WTC11 (cell line): ENCODE measurements around the gene MID1IP1. TPM values are rescaled to one million over a fixed set of nuclear protein-coding genes. Genes with fewer than 3 reads are reported as not detected.

Experiments
- ATAC-seq: fragments of 200-7000 bp; cut with Tn5 transposase; 2 replicates; pipeline ENCODE4 v1.10.0; 2021; ENCODE audit warnings: mild to moderate bottlenecking, moderate library complexity
- CTCF ChIA-PET: fragments of 300-600 bp; sonication (Branson Sonifier 250); formaldehyde crosslinking; loops from one replicate; lab custom pipeline; 2021; ENCODE audit warnings: antibody characterized with exemption; lab: Charles Lee
- POLR2A ChIA-PET: fragments of 350-600 bp; sonication (Branson Sonifier 250); formaldehyde crosslinking; loops from one replicate; lab custom pipeline; 2021; ENCODE audit warnings: antibody characterized with exemption; lab: Charles Lee
- DNase-seq: peaks from one replicate; pipeline ENCODE4 v3.0.0; 2021; ENCODE audit warnings: low spot score
- H3K27ac Mint-ChIP-seq: 2 replicates; pipeline ENCODE4 v1.8.0; 2021; ENCODE audit warnings: mixed read lengths
- H3K27me3 Mint-ChIP-seq: 2 replicates; pipeline ENCODE4 v1.8.0; 2021; ENCODE audit warnings: low read depth, mild to moderate bottlenecking, moderate library complexity, mixed read lengths
- H3K36me3 Mint-ChIP-seq: 2 replicates; pipeline ENCODE4 v1.8.0; 2021; ENCODE audit warnings: mixed read lengths
- H3K4me1 Mint-ChIP-seq: 2 replicates; pipeline ENCODE4 v1.8.0; 2022; ENCODE audit warnings: mixed read lengths
- H3K4me3 Mint-ChIP-seq: 2 replicates; pipeline ENCODE4 v1.8.0; 2021; ENCODE audit warnings: mild to moderate bottlenecking, moderate library complexity, mixed read lengths
- H3K9me3 Mint-ChIP-seq: 2 replicates; pipeline ENCODE4 v1.8.0; 2021; ENCODE audit warnings: mixed read lengths
- JUN ChIP-seq: sonication (generic); formaldehyde crosslinking; IDR thresholded peaks from 2 replicates; pipeline ENCODE4 v1.8.0; 2023; ENCODE audit warnings: mild to moderate bottlenecking, missing genetic modification reagents
- KAT7 ChIP-seq: sonication (generic); formaldehyde crosslinking; IDR thresholded peaks from 2 replicates; pipeline ENCODE4 v1.8.1; 2023; ENCODE audit warnings: missing genetic modification reagents, mild to moderate bottlenecking, borderline replicate concordance
- NFE2L1 ChIP-seq: sonication (generic); formaldehyde crosslinking; IDR thresholded peaks from 2 replicates; pipeline ENCODE4 v1.8.1; 2023; ENCODE audit warnings: missing genetic modification reagents
- NFYB ChIP-seq: sonication (generic); formaldehyde crosslinking; conservative IDR thresholded peaks from 2 replicates; pipeline ENCODE4 v1.8.0; 2022; ENCODE audit warnings: low read depth, missing genetic modification reagents
- SOX15 ChIP-seq: fragments of 250-450 bp; sonication (Bioruptor Pico); IDR thresholded peaks from 2 replicates; pipeline ENCODE4 v1.9.0; 2021; ENCODE audit warnings: mild to moderate bottlenecking
- SP1 ChIP-seq: sonication (generic); formaldehyde crosslinking; conservative IDR thresholded peaks from 2 replicates; pipeline ENCODE4 v1.8.1; 2022; ENCODE audit warnings: missing genetic modification reagents
- TEAD4 ChIP-seq: sonication (generic); formaldehyde crosslinking; IDR thresholded peaks from 2 replicates; pipeline ENCODE4 v1.8.0; 2022; ENCODE audit warnings: mild to moderate bottlenecking, missing genetic modification reagents
- total RNA-seq: library from RNA; stranded (reverse); gene quantifications from 3 replicates; pipeline ENCODE4 v1.2.3, GENCODE V29; 2021
- TF ChIP-seq, protein P1 (sequence below): sonication (generic); formaldehyde crosslinking; IDR thresholded peaks from 2 replicates; pipeline ENCODE4 v1.8.0; 2023; ENCODE audit warnings: missing genetic modification reagents, mild to moderate bottlenecking, borderline replicate concordance
- TF ChIP-seq, protein P2 (sequence below): fragments of 250-450 bp; sonication (Bioruptor Pico); IDR thresholded peaks from 2 replicates; pipeline ENCODE4 v1.9.0; 2021; ENCODE audit warnings: mild to moderate bottlenecking
- TF ChIP-seq, protein P3 (sequence below): sonication (generic); formaldehyde crosslinking; IDR thresholded peaks from 2 replicates; pipeline ENCODE4 v1.8.1; 2023; ENCODE audit warnings: mild to moderate bottlenecking, moderate library complexity, missing genetic modification reagents
- TF ChIP-seq, protein P4 (sequence below): sonication (generic); formaldehyde crosslinking; IDR thresholded peaks from 2 replicates; pipeline ENCODE4 v1.8.1; 2022; ENCODE audit warnings: mild to moderate bottlenecking, moderate library complexity, missing genetic modification reagents
- TF ChIP-seq, protein P5 (sequence below): sonication (generic); formaldehyde crosslinking; IDR thresholded peaks from 2 replicates; pipeline ENCODE4 v1.8.0; 2022; ENCODE audit warnings: mild to moderate bottlenecking, missing genetic modification reagents

Gene MID1IP1
- total RNA-seq, 1 experiment from 2014 or later: 118 TPM

DNA sequence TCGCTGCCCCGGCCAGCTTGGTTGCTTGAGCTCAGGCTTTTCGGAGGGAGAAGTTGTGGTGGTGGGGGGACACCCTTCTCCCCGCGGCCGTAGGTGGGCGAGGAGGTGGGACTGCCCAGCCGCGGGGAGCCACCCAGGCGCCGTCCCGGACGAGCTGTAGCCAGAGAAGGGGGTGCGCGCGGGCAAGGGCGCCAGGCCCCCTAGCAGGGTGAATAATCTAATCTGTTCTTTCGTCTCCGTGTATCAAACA is 3.1 kb downstream of the MID1IP1 start:
- Mint-ChIP-seq H3K27me3 (no peaks in the 10 kb centered on the region), H3K4me3 (peak overlapping the region; percentile 98), H3K9me3 (no peaks in the 10 kb centered on the region), H3K4me1 (peaks cover 31% of the 10 kb centered on the region), H3K27ac (peak overlapping the region; percentile 98), H3K36me3 (peaks cover 33% of the 10 kb centered on the region)
- ATAC-seq (no peak), DNase-seq (no peak)
- TF ChIP-seq, protein P1, sequence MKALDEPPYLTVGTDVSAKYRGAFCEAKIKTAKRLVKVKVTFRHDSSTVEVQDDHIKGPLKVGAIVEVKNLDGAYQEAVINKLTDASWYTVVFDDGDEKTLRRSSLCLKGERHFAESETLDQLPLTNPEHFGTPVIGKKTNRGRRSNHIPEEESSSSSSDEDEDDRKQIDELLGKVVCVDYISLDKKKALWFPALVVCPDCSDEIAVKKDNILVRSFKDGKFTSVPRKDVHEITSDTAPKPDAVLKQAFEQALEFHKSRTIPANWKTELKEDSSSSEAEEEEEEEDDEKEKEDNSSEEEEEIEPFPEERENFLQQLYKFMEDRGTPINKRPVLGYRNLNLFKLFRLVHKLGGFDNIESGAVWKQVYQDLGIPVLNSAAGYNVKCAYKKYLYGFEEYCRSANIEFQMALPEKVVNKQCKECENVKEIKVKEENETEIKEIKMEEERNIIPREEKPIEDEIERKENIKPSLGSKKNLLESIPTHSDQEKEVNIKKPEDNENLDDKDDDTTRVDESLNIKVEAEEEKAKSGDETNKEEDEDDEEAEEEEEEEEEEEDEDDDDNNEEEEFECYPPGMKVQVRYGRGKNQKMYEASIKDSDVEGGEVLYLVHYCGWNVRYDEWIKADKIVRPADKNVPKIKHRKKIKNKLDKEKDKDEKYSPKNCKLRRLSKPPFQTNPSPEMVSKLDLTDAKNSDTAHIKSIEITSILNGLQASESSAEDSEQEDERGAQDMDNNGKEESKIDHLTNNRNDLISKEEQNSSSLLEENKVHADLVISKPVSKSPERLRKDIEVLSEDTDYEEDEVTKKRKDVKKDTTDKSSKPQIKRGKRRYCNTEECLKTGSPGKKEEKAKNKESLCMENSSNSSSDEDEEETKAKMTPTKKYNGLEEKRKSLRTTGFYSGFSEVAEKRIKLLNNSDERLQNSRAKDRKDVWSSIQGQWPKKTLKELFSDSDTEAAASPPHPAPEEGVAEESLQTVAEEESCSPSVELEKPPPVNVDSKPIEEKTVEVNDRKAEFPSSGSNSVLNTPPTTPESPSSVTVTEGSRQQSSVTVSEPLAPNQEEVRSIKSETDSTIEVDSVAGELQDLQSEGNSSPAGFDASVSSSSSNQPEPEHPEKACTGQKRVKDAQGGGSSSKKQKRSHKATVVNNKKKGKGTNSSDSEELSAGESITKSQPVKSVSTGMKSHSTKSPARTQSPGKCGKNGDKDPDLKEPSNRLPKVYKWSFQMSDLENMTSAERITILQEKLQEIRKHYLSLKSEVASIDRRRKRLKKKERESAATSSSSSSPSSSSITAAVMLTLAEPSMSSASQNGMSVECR (CRISPR knock-in tag): no peak
- TF ChIP-seq SP1: no peak
- TF ChIP-seq, protein P2, sequence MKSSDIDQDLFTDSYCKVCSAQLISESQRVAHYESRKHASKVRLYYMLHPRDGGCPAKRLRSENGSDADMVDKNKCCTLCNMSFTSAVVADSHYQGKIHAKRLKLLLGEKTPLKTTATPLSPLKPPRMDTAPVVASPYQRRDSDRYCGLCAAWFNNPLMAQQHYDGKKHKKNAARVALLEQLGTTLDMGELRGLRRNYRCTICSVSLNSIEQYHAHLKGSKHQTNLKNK (CRISPR knock-in tag): 0 out of 2 replicates have a peak, but pooled peaks have one; percentile 21
- TF ChIP-seq KAT7 (CRISPR knock-in tag): peak; percentile 47; the same call in 1 of the 2 replicates
- TF ChIP-seq, protein P3, sequence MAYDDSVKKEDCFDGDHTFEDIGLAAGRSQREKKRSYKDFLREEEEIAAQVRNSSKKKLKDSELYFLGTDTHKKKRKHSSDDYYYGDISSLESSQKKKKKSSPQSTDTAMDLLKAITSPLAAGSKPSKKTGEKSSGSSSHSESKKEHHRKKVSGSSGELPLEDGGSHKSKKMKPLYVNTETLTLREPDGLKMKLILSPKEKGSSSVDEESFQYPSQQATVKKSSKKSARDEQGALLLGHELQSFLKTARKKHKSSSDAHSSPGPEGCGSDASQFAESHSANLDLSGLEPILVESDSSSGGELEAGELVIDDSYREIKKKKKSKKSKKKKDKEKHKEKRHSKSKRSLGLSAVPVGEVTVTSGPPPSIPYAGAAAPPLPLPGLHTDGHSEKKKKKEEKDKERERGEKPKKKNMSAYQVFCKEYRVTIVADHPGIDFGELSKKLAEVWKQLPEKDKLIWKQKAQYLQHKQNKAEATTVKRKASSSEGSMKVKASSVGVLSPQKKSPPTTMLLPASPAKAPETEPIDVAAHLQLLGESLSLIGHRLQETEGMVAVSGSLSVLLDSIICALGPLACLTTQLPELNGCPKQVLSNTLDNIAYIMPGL (CRISPR knock-in tag): no peak
- no peak for TF ChIP-seq TEAD4 (CRISPR knock-in tag)
- TF ChIP-seq, protein P4, sequence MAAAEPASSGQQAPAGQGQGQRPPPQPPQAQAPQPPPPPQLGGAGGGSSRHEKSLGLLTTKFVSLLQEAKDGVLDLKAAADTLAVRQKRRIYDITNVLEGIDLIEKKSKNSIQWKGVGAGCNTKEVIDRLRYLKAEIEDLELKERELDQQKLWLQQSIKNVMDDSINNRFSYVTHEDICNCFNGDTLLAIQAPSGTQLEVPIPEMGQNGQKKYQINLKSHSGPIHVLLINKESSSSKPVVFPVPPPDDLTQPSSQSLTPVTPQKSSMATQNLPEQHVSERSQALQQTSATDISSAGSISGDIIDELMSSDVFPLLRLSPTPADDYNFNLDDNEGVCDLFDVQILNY (CRISPR knock-in tag): no peak; the same call in 1 of the 2 replicates
- TF ChIP-seq JUN (CRISPR knock-in tag): no peak
- TF ChIP-seq NFYB: 0 out of 2 replicates have a peak, but pooled peaks have one; percentile 5
- no peak for TF ChIP-seq SOX15 (CRISPR knock-in tag)
- CTCF ChIA-PET: interaction anchor here (1.5 kb wide), 1 partner anchor 261 kb away, joined by 4 read pairs; no protein-coding TSS in a partner anchor
- POLR2A ChIA-PET: interaction anchor here (0.6 to 5.7 kb wide), 7 partner anchors 13 to 348 kb away, joined by 3 to 41 read pairs (median 4); no protein-coding TSS in a partner anchor

DNA sequence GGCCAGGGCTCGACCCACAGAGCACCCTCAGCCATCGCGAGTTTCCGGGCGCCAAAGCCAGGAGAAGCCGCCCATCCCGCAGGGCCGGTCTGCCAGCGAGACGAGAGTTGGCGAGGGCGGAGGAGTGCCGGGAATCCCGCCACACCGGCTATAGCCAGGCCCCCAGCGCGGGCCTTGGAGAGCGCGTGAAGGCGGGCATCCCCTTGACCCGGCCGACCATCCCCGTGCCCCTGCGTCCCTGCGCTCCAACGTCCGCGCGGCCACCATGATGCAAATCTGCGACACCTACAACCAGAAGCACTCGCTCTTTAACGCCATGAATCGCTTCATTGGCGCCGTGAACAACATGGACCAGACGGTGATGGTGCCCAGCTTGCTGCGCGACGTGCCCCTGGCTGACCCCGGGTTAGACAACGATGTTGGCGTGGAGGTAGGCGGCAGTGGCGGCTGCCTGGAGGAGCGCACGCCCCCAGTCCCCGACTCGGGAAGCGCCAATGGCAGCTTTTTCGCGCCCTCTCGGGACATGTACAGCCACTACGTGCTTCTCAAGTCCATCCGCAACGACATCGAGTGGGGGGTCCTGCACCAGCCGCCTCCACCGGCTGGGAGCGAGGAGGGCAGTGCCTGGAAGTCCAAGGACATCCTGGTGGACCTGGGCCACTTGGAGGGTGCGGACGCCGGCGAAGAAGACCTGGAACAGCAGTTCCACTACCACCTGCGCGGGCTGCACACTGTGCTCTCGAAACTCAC is 3.6 kb downstream of the MID1IP1 start:
- ChIA-PET CTCF (no interaction called here), POLR2A (interaction anchor here (0.9 to 5.7 kb wide), 3 partner anchors 61 to 261 kb away, joined by 3 to 41 read pairs (median 11); no protein-coding TSS in a partner anchor)
- DNase-seq: peak; percentile 12

More for the DNA sequence above, 3.6 kb downstream of the MID1IP1 start:
- no peak for ATAC-seq
- H3K4me1 Mint-ChIP-seq: peaks cover 36% of the 10 kb centered on the region
- no peaks in the 10 kb centered on the region for H3K27me3 Mint-ChIP-seq
- H3K27ac Mint-ChIP-seq: peak overlapping the region; percentile 85
- no peaks in the 10 kb centered on the region for H3K9me3 Mint-ChIP-seq
- peaks cover 33% of the 10 kb centered on the region for H3K36me3 Mint-ChIP-seq
- H3K4me3 Mint-ChIP-seq: peak overlapping the region; percentile 98
- TF ChIP-seq, protein P5, sequence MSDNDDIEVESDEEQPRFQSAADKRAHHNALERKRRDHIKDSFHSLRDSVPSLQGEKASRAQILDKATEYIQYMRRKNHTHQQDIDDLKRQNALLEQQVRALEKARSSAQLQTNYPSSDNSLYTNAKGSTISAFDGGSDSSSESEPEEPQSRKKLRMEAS (CRISPR knock-in tag): 0 out of 2 replicates have a peak, but pooled peaks have one; percentile 14
- TF ChIP-seq, protein P1 (CRISPR knock-in tag): 0 out of 2 replicates have a peak, but pooled peaks have one; percentile 13
- TF ChIP-seq NFE2L1 (CRISPR knock-in tag): no peak
